Uterus (tissue), 2 donors: ENCODE data around the gene MPND.

ENCODE experiments used
- POLR2A ChIP-seq, 2 donors: fragments of 450-650 bp; IDR thresholded peaks; one replicate each; pipeline ENCODE4 v1.6.1; 2016; ENCODE audit warnings: antibody characterized with exemption in 2 of 2, mild to moderate bottlenecking in 1 of 2, moderate library complexity in 1 of 2
- TF ChIP-seq, protein P1 (sequence below), 4 experiments: fragments of 200-600 bp in 2 of 4; fragments of 450-650 bp in 2 of 4; sonication (generic) in 2 of 4; IDR thresholded peaks; one replicate each; pipeline ENCODE4 v1.5.1; 2016 to 2019; ENCODE audit warnings: antibody characterized with exemption in 4 of 4, mild to moderate bottlenecking in 2 of 4, moderate library complexity in 1 of 4

GRCh38 chr19:4316956-4317355, 26.4 kb upstream of the MPND start:
- TF ChIP-seq, protein P1, sequence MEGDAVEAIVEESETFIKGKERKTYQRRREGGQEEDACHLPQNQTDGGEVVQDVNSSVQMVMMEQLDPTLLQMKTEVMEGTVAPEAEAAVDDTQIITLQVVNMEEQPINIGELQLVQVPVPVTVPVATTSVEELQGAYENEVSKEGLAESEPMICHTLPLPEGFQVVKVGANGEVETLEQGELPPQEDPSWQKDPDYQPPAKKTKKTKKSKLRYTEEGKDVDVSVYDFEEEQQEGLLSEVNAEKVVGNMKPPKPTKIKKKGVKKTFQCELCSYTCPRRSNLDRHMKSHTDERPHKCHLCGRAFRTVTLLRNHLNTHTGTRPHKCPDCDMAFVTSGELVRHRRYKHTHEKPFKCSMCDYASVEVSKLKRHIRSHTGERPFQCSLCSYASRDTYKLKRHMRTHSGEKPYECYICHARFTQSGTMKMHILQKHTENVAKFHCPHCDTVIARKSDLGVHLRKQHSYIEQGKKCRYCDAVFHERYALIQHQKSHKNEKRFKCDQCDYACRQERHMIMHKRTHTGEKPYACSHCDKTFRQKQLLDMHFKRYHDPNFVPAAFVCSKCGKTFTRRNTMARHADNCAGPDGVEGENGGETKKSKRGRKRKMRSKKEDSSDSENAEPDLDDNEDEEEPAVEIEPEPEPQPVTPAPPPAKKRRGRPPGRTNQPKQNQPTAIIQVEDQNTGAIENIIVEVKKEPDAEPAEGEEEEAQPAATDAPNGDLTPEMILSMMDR (IDR thresholded peaks at IDR 0.05), result no peak
- TF ChIP-seq POLR2A (IDR thresholded peaks at IDR 0.05), result no peak
